Body of pancreas (tissue), 4 donors: ENCODE data around the gene NFKBIB.

ENCODE experiments used
- POLR2A ChIP-seq, 3 donors: fragments of 450-650 bp; IDR thresholded peaks; one replicate each; pipeline ENCODE4 v1.6.1; 2016; ENCODE audit warnings: antibody characterized with exemption in 3 of 3, mild to moderate bottlenecking in 2 of 3
- TF ChIP-seq, protein P1 (sequence below), 7 experiments: fragments of 450-650 bp in 4 of 7; fragments of 200-600 bp in 3 of 7; sonication (generic) in 3 of 7; IDR thresholded peaks; one replicate each; pipeline ENCODE4 v1.5.1; 2016 to 2019; ENCODE audit warnings: antibody characterized with exemption in 7 of 7

DNA sequence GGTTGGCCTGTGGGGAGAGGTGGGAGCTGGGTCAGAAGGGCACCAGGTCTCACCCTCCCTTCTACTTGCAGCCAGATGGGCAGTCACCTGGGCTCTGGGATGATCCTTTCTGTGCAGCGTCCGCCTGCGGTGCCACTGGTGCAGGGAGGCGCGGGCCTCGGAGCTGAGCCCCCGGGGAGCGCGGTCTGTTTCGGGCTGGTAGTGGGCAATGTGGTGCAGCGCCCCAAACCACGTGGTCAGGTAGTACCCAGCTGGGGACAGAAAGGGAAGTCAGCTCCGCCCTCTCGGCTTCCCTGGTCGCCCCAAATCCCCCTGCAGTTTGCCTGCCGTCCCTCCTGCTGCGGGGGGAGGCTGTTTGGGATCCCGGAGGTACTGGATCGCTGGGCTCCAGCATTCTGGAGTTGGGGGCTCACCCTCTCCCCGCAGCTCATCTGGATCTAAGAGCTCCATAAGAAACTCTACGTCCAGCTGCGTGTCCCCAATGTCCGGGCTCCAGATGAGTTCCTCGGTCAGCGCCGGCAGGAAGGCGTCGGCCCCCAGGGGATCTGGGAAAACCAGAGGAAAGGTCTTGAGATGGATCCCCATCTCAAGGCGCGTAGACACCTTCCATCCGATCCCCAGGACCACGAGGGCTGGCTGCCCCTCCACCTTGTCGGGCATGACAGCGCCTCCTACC, 30.5 kb upstream of the NFKBIB start:
- TF ChIP-seq, protein P1, sequence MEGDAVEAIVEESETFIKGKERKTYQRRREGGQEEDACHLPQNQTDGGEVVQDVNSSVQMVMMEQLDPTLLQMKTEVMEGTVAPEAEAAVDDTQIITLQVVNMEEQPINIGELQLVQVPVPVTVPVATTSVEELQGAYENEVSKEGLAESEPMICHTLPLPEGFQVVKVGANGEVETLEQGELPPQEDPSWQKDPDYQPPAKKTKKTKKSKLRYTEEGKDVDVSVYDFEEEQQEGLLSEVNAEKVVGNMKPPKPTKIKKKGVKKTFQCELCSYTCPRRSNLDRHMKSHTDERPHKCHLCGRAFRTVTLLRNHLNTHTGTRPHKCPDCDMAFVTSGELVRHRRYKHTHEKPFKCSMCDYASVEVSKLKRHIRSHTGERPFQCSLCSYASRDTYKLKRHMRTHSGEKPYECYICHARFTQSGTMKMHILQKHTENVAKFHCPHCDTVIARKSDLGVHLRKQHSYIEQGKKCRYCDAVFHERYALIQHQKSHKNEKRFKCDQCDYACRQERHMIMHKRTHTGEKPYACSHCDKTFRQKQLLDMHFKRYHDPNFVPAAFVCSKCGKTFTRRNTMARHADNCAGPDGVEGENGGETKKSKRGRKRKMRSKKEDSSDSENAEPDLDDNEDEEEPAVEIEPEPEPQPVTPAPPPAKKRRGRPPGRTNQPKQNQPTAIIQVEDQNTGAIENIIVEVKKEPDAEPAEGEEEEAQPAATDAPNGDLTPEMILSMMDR (IDR thresholded peaks at IDR 0.05): no peak
- TF ChIP-seq POLR2A (IDR thresholded peaks at IDR 0.05): no peak
